GM20000 (cell line): ENCODE measurements around the gene DISP2.

Experiments
- DNase-seq: peaks from one replicate; pipeline ENCODE4 v3.0.0; 2012; ENCODE audit warnings: low spot score
- CTCF ChIP-seq: IDR thresholded peaks from 2 replicates; pipeline ENCODE4 v1.5.1; 2012; ENCODE audit warnings: mild to moderate bottlenecking, control low read depth; ENCODE audit errors: extremely low read depth, missing control alignments

Gene DISP2

GRCh38 chr15:40330368-40330836 is 27.6 kb upstream of the DISP2 start:
- DNase-seq = no peak

GRCh38 chr15:40331026-40331425 is 27.0 kb upstream of the DISP2 start:
- DNase-seq = no peak
- no peak for TF ChIP-seq CTCF

More at GRCh38 chr15:40330368-40330836, 27.6 kb upstream of the DISP2 start:
- no peak for TF ChIP-seq CTCF

GRCh38 chr15:40331637-40332036 is 26.4 kb upstream of the DISP2 start:
- no peak for DNase-seq
- TF ChIP-seq CTCF = no peak

GRCh38 chr15:40332113-40332781 is 25.8 kb upstream of the DISP2 start:
- no peak for DNase-seq
- TF ChIP-seq CTCF = no peak

GRCh38 chr15:40333922-40334492 is 24.0 kb upstream of the DISP2 start:
- no peak for TF ChIP-seq CTCF
- peak; percentile 65 for DNase-seq

GRCh38 chr15:40334541-40334940 is 23.5 kb upstream of the DISP2 start:
- DNase-seq = no peak
- TF ChIP-seq CTCF = no peak

GRCh38 chr15:40334941-40335795 is 22.9 kb upstream of the DISP2 start:
- DNase-seq = no peak
- TF ChIP-seq CTCF = no peak
